NCI-H146 (cell line): Measurements from ENCODE around the gene NDUFA1.
"Not testable (repeated sequence)": the region's sequence is repeated elsewhere in the genome, so short reads cannot be mapped to it uniquely, and the experiment has no call there.

Source experiments
- DNase-seq: peaks from one replicate; lab custom pipeline; 2025; lab: John Stamatoyannopoulos, UW

NDUFA1 gene

GRCh38 chrX:119871599-119872395, at the start of gene NDUFA1, which contains the start of gene RNF113A:
NDUFA1 (plus strand) TSS chrX:119871832; CDS start chrX:119871912, 80 bp downstream.
RNF113A (minus strand) TSS chrX:119871733; CDS start chrX:119871613, 120 bp downstream.
- DNase-seq: peak; percentile 86

GRCh38 chrX:119824221-119824620, 47.4 kb upstream of the NDUFA1 start:
- DNase-seq: not testable (repeated sequence)

DNA sequence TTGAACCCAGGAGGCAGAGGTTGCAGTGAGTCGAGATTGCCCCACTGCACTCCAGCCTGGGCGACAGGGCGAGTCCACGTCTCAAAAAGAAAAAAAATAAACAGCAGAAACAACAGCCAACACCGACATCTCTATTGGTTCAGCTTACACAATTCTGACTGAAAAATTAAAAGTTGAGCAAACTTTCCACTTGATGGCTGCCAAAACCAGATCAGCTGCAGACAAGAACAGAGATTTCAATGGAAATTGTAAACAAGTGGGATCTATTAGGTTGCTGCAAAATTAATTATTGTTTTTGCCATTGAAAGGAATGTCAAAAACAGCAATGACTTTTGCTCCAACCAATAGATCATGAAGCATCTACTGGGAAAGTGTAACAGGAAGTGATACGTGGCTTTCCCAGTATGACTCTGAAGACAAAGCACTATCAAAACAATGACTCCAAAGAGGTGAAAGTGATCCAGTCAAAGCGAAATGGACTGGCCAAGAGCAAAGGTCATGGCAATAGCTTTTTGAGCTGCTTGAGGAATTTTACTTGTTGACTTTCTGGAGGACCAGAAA, 45.2 kb upstream of the NDUFA1 start:
- no peak for DNase-seq

- DNase-seq: no peak
Observed at GRCh38 chrX:119828446-119828845, 43.2 kb upstream of the NDUFA1 start.

DNA sequence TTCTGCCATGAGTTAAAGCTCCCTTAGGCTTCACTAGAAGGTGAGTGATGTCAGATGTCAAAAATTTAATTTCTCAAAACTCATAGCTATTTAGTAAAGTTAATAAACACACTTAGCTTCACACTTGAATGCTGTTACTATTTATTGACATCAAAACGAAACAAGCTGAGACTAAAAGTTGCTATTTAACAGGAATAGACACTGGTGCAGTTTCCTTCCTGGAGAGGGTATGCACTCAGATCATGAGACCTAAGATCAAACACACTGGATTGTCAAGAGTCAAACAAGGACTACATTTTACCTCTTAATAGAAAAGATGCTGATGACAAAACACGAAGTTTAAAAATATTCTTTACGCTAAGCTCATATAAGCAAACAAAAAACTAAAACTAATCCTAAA, 37.7 kb upstream of the NDUFA1 start:
- DNase-seq: no peak

DNA sequence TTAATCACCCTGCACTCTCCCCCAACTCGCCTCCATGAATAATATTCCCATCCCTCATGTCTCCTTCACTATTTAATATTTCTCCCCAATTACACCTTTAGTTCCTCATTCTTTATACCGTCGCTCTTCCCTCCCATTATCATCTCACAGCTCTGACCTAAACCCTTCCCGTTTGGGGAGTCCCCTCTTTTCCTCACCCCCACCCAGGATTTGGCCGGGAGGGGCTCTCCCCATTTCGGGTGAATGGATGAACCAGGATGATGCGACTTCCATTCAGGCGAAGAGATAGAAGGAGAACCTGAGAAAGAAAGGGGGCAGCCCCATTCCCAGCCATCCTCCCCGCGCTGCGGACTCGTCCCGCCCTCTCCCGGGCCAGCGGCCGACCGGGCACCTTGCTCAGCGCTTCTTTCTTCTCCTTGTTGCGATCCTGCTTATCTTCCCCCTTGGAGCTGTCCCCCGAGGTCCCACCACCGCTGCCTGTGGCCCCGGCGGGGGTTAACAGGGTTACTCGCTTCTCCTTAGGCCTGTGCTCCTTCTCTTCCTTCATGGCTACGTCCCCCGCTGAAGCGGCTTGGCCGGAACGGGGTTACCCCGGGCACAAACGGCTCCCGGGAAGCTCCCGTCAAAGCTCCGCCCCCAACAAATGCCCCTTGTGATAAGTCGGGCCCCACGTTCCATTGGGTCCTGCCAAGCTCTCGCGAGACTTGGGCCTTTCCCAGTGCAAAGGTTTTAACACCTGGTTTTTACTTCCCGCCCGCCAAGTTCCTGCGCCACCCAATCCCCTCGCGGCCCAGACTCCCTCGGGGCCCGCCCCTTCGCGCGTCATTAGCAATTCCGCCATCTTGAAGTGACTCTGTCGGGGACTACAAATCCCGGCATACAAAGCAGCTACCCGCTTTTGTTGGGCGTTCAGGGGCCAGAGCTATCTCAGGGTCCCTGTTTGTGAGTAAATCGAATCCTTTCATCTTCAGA, 19.0 kb upstream of the NDUFA1 start, which contains the start of gene UPF3B:
TSS of gene UPF3B (minus strand) at position 582 of the 972 bp plus-strand sequence. CDS start at position 547, 35 bp downstream.
- peak; percentile 99 for DNase-seq

- DNase-seq: peak; percentile 6
Observed at GRCh38 chrX:119853444-119853843, 18.2 kb upstream of the NDUFA1 start.

- DNase-seq: peak; percentile 35
Observed at GRCh38 chrX:119870626-119871131, 953 bp upstream of the NDUFA1 start.

DNA sequence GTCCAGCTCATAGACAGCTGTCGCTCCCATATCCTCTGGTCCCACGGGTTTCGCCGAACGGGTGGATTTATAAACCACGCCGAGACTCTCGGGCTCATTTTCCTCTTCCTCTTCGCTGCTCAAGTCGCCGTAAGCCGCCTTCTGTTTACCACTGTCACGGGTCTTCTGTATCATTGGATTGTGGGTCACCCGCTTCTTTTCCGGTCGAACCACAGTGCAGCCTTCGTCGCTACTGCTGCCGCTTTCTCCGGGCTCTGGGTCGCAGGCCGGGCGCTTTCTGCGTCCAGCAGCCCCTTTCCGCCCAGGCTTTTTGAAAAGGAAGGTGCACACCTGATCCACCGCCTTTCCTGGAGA, 410 bp upstream of the NDUFA1 start:
- DNase-seq: no peak

GRCh38 chrX:119878740-119879139, 7.1 kb downstream of the NDUFA1 start:
- DNase-seq: no peak

DNA sequence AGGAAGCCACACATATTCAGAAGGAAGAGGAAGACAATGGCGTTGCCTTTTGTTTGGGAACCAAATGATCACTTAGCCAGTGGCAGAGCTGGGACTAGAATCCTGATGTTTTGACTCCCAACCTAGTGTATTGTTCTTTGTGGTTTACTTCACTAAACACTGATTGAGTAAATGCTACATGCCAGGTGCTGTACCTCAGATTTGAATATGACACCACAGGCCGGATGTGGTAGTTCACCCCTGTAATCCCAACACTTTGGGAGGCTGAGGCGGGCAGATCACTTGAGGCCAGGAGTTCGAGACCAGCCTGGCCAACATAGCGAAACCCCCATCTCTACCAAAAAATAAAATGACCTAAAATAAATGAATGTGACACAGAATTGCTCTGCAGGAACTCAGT, 8.4 kb downstream of the NDUFA1 start:
- DNase-seq: no peak

GRCh38 chrX:119880552-119881437, 9.2 kb downstream of the NDUFA1 start:
- DNase-seq: peak; percentile 33

DNA sequence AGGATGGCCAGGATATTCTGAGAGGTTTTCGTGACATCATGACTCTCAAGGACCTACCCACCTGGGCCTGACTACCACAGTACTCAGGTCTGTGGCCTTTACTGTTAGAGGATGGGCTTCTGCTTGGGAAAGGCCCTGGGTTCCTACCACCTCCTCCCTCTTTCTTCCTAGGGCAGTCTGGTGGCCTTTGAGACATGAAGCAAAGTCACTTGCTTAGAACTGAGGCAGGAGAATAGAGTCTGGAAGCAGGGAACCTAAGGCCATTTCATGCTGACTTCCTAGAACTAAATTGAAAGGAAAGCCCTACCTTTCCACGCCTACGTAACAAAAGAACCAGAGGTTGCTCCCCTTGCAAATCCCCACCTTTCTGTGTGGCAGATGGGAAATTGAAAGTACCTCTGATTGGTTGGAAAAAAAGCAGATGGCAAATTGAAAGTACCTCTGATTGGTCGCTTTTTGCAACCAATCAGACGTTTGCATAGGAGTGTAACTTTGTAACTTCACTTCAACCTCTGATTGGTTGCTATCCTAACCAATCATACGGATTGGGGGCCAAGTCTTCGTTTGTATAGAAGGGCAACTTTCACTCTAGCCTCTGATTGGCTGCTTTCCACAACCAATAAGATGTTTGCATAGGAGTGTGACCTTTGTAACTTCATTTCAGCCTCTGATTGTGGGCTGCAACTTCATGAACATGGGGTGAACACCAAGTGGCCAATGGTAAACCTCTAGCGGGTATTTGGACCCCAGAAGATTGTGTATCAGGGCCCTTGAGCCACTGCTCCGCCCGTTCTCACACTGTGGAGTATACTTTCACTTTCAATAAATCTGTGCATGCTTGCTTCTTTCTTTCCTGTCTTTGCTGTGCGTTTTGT, 14.2 kb downstream of the NDUFA1 start:
- DNase-seq: no peak

GRCh38 chrX:119887721-119888425, 16.2 kb downstream of the NDUFA1 start:
- DNase-seq: peak; percentile 10

DNA sequence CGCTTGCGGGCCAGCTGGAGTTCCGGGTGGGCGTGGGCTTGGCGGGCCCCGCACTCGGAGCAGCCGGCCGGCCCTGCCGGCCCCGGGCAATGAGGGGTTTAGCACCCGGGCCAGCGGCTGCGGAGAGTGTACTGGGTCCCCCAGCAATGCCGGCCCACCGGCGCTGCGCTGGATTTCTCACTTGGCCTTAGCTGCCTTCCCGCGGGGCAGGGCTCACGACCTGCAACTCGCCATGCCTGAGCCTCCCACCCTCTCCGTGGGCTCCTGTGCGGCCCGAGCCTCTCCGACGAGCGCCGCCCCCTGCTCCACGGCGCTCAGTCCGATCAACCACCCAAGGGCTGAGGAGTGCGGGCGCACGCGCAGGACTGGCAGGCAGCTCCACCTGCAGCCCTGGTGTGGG, 19.0 kb downstream of the NDUFA1 start:
- not testable (repeated sequence) for DNase-seq

DNA sequence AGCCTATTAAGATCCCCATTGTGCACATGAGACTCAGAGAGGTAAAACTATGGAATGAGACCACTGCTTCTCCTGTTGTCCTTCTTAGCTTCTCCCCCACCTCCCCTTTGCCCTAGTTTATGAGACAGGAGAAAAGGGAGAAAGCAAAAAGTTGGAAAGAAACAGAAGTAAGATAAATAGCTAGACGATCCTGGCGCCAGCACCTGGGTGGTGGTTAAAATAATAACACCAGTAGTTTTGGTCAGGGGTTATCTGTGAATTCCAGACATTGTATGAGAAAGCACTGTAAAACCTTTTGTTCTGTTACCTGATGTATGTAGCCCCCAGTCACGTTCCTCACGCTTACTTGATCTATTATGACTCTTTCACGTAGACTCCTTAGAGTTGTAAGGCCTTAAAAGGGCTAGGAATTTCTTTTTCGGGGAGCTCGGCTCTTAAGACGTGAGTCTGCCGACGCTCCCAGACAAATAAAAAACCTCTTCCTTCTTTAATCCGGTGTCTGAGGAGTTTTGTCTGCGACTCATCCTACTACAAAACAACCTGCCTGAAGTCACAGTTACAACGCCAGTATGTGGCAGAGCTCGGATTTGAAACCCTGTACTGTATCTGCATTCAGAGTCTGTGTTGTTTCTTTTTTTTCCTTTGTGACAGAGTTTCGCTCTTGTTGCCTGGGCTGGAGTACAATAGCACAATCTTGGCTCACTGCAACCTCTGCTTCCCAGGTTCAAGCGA, 20.5 kb downstream of the NDUFA1 start:
- not testable (repeated sequence) for DNase-seq

GRCh38 chrX:119895843-119896326, 24.3 kb downstream of the NDUFA1 start, which contains the start of gene AKAP14:
AKAP14 (plus strand) TSS chrX:119895893; CDS start chrX:119903224, 7,331 bp downstream.
- peak; percentile 4 for DNase-seq

- no peak for DNase-seq
Observed at GRCh38 chrX:119899125-119899524, 27.5 kb downstream of the NDUFA1 start.
